ENCODE measurements around the gene THOP1. TPM values are rescaled to one million over a fixed set of nuclear protein-coding genes. Genes with fewer than 3 reads are reported as not detected.

Gene THOP1
- total RNA-seq, 1 experiment from 2014 or later, result 390 TPM

GRCh38 chr19:2854849-2855248, 69.5 kb downstream of the THOP1 start:
- DNase-seq (ENCODE audit: low spot score), result no peak

GRCh38 chr19:2856457-2857050, 71.3 kb downstream of the THOP1 start:
- no peak for DNase-seq (ENCODE audit: low spot score)

- DNase-seq (ENCODE audit: low spot score), result no peak
These were observed 73.6 kb downstream of the THOP1 start for GRCh38 chr19:2858864-2859263.

GRCh38 chr19:2863816-2864215, 78.5 kb downstream of the THOP1 start:
- no peak for DNase-seq (ENCODE audit: low spot score)

Other genes with a start within 250 kb of the THOP1 start
- gene GNG7, start 82.8 kb upstream of the THOP1 start, total RNA-seq (2014; rRNA removed; shearing (Covaris generic)), result 0.38 and 1.1 TPM in 2 replicates
- 14.9 and 18.3 TPM in 2 replicates for gene DIRAS1, start 64.1 kb upstream of the THOP1 start, total RNA-seq (2014; rRNA removed; shearing (Covaris generic))
- 91.0 and 100 TPM in 2 replicates for gene SLC39A3, start 45.5 kb upstream of the THOP1 start, total RNA-seq (2014; rRNA removed; shearing (Covaris generic))
- gene SGTA, start 2.2 kb upstream of the THOP1 start, total RNA-seq (2014; rRNA removed; shearing (Covaris generic)), result 112 and 114 TPM in 2 replicates
- 4.6 and 4.8 TPM in 2 replicates for gene ZNF554, start 34.4 kb downstream of the THOP1 start, total RNA-seq (2014; rRNA removed; shearing (Covaris generic))
- gene ZNF555, start 56.0 kb downstream of the THOP1 start, total RNA-seq (2014; rRNA removed; shearing (Covaris generic)), result 8.2 and 8.4 TPM in 2 replicates
- gene ZNF556, start 81.8 kb downstream of the THOP1 start, total RNA-seq (2014; rRNA removed; shearing (Covaris generic)), result not detected in 2 replicates
- gene ZNF57, start 115.4 kb downstream of the THOP1 start, total RNA-seq (2014; rRNA removed; shearing (Covaris generic)), result 7.2 and 9.2 TPM in 2 replicates
- 6.5 and 9.0 TPM in 2 replicates for gene ZNF77, start 159.5 kb downstream of the THOP1 start, total RNA-seq (2014; rRNA removed; shearing (Covaris generic))
- 4.8 and 6.3 TPM in 2 replicates for gene TLE6, start 192.1 kb downstream of the THOP1 start, total RNA-seq (2014; rRNA removed; shearing (Covaris generic))
- gene TLE2, start 243.8 kb downstream of the THOP1 start, total RNA-seq (2014; rRNA removed; shearing (Covaris generic)), result 2.3 and 2.4 TPM in 2 replicates

All from A172 (cell line).